Breast epithelium (tissue), 4 donors: Measurements from ENCODE around the gene LMTK2. TPM values are rescaled to one million over a fixed set of nuclear protein-coding genes. Genes with fewer than 3 reads are reported as not detected.

Experiments used
- DNase-seq, 2 donors: peaks; one replicate each; pipeline ENCODE4 v3.0.0-alpha.2; 2019; ENCODE audit warnings: low spot score in 2 of 2
- H3K27ac ChIP-seq, 2 donors: fragments of 200-600 bp; sonication (generic) in 1 of 2; one replicate each; pipeline ENCODE4 v1.5.1; 2016 to 2019; ENCODE audit warnings: mild to moderate bottlenecking in 1 of 2
- H3K27me3 ChIP-seq, 2 donors: fragments of 200-600 bp; sonication (generic) in 1 of 2; one replicate each; pipeline versions ENCODE4 v1.5.1 to v1.6.0; 2017 to 2019; ENCODE audit warnings: control low read depth in 1 of 2, mild to moderate bottlenecking in 1 of 2
- H3K36me3 ChIP-seq: fragments of 200-600 bp; one replicate; pipeline ENCODE4 v1.5.1; 2019
- H3K4me1 ChIP-seq, 2 donors: fragments of 200-600 bp; sonication (generic); one replicate each; pipeline ENCODE4 v1.5.1; 2016 to 2019; ENCODE audit warnings: control low read depth in 1 of 2
- H3K4me3 ChIP-seq, 3 donors: fragments of 200-600 bp; sonication (generic); 1 replicate in 2 of 3; 2 replicates in 1 of 3; pipeline ENCODE4 v1.5.1; 2016 to 2019; ENCODE audit warnings: mild to moderate bottlenecking in 3 of 3, moderate library complexity in 2 of 3
- H3K9me3 ChIP-seq, 2 donors: fragments of 200-600 bp; sonication (generic) in 1 of 2; one replicate each; pipeline ENCODE4 v1.5.1; 2016 to 2019; ENCODE audit warnings: control low read depth in 1 of 2
- CTCF ChIP-seq, 3 donors: fragments of 450-650 bp; IDR thresholded peaks; one replicate each; pipeline ENCODE4 v1.5.1; 2016 to 2017; ENCODE audit warnings: antibody characterized with exemption in 3 of 3, mild to moderate bottlenecking in 3 of 3, moderate library complexity in 3 of 3
- POLR2A ChIP-seq: fragments of 450-650 bp; IDR thresholded peaks from one replicate; pipeline ENCODE4 v1.6.1; 2016; ENCODE audit warnings: antibody characterized with exemption, mild to moderate bottlenecking, moderate library complexity
- POLR2AphosphoS5 ChIP-seq, 3 donors: sonication (generic); formaldehyde crosslinking; IDR thresholded peaks; one replicate each; pipeline ENCODE4 v1.6.1; 2017; ENCODE audit warnings: antibody characterized with exemption in 3 of 3
- intact Hi-C: fragments of 100-400 bp; cut with DNase I; formaldehyde crosslinking; loops from one replicate; pipeline ENCODE4 v1.15.1; 2023; ENCODE audit warnings: low total_unique reads
- total RNA-seq, 3 donors: library from RNA; depleted of rRNA; stranded (reverse); fragments of >200 nt; gene quantifications; one replicate each; pipeline ENCODE4 v1.1.0, GENCODE V29; 2016

Gene LMTK2
- total RNA-seq, 3 donors from 2014 or later = 9.4 to 16.7 (median 14.1) TPM

- DNase-seq = no peak
- Histone ChIP-seq H3K4me1 (no peaks in the 10 kb centered on the region), H3K27ac (no peak overlapping the region), H3K27me3 (no peaks in the 10 kb centered on the region), H3K4me3 (no peak overlapping the region), H3K9me3 (peaks cover 6 to 7% of the 10 kb centered on the region in 2 donors), H3K36me3 (no peaks in the 10 kb centered on the region)
- intact Hi-C loops = loop anchor here (5.0 kb wide), 1 partner anchor 1080 kb away; no protein-coding TSS in a partner anchor
- no peak for TF ChIP-seq POLR2AphosphoS5 (IDR thresholded peaks at IDR 0.05)
- no peak for TF ChIP-seq POLR2A
- no peak for TF ChIP-seq CTCF (IDR thresholded peaks at IDR 0.05)
Measured at GRCh38 chr7:98202367-98203195, 95.9 kb downstream of the LMTK2 start.

GRCh38 chr7:98203261-98203963 is 96.8 kb downstream of the LMTK2 start:
- Histone ChIP-seq H3K27ac (no peak overlapping the region), H3K4me3 (no peak overlapping the region), H3K4me1 (no peaks in the 10 kb centered on the region), H3K36me3 (no peaks in the 10 kb centered on the region), H3K9me3 (peaks cover 2 to 7% of the 10 kb centered on the region in 2 donors), H3K27me3 (no peaks in the 10 kb centered on the region)
- TF ChIP-seq CTCF (IDR thresholded peaks at IDR 0.05) (no peak), POLR2A (no peak), POLR2AphosphoS5 (IDR thresholded peaks at IDR 0.05) (no peak)
- no peak for DNase-seq
- intact Hi-C loops = loop anchor here (5.0 kb wide), 1 partner anchor 1079 kb away; no protein-coding TSS in a partner anchor

- intact Hi-C loops = loop anchor here (5.0 kb wide), 1 partner anchor 1078 kb away; no protein-coding TSS in a partner anchor
Measured at GRCh38 chr7:98203964-98204605, 97.4 kb downstream of the LMTK2 start.

GRCh38 chr7:98204670-98205069 is 98.0 kb downstream of the LMTK2 start:
- no peak for TF ChIP-seq POLR2AphosphoS5 (IDR thresholded peaks at IDR 0.05)
- no peak for TF ChIP-seq POLR2A
- TF ChIP-seq CTCF (IDR thresholded peaks at IDR 0.05) = no peak
- Histone ChIP-seq H3K36me3 (no peaks in the 10 kb centered on the region), H3K9me3 (no peaks in the 10 kb centered on the region), H3K4me3 (no peak overlapping the region), H3K27me3 (no peaks in the 10 kb centered on the region), H3K27ac (no peak overlapping the region), H3K4me1 (no peaks in the 10 kb centered on the region)
- DNase-seq = no peak
- intact Hi-C loops = loop anchor here (5.0 kb wide), 1 partner anchor 1078 kb away; no protein-coding TSS in a partner anchor

More at GRCh38 chr7:98203964-98204605, 97.4 kb downstream of the LMTK2 start:
- no peak overlapping the region for H3K4me3 ChIP-seq
- H3K27ac ChIP-seq = no peak overlapping the region
- H3K9me3 ChIP-seq = peaks cover 0 to 4% of the 10 kb centered on the region in 2 donors
- DNase-seq = no peak
- no peaks in the 10 kb centered on the region for H3K4me1 ChIP-seq
- no peaks in the 10 kb centered on the region for H3K36me3 ChIP-seq
- H3K27me3 ChIP-seq = no peaks in the 10 kb centered on the region
- TF ChIP-seq POLR2A (no peak), CTCF (IDR thresholded peaks at IDR 0.05) (no peak), POLR2AphosphoS5 (IDR thresholded peaks at IDR 0.05) (no peak)
